HG02840 (cell line): Measurements from ENCODE around the gene TARBP2.

Experiments
- ATAC-seq: cut with Tn5 transposase; IDR thresholded peaks from one replicate; pipeline ENCODE4 v1.9.1; 2021; ENCODE audit warnings: mild to moderate bottlenecking, moderate library complexity, moderate number of reproducible peaks; ENCODE audit not compliant: unreplicated experiment, low FRiP score

Gene TARBP2

GRCh38 chr12:53492830-53493609, 8.1 kb upstream of the TARBP2 start:
- ATAC-seq = peak; percentile 84

- ATAC-seq = no peak
These were observed 7.3 kb upstream of the TARBP2 start for GRCh38 chr12:53493610-53494391.

- ATAC-seq = no peak
These were observed 5.0 kb upstream of the TARBP2 start for GRCh38 chr12:53495903-53496751.

- ATAC-seq = no peak
These were observed 4.4 kb upstream of the TARBP2 start for GRCh38 chr12:53496752-53497032.

GRCh38 chr12:53497461-53497860, 3.6 kb upstream of the TARBP2 start:
- no peak for ATAC-seq

GRCh38 chr12:53498235-53498630, 2.9 kb upstream of the TARBP2 start:
- ATAC-seq = no peak

GRCh38 chr12:53499266-53500141, 1.6 kb upstream of the TARBP2 start, which contains the start of gene MAP3K12:
Gene MAP3K12 (minus strand): TSS chr12:53499458. CDS start chr12:53487391, 12,067 bp downstream.
- no peak for ATAC-seq

- no peak for ATAC-seq
These were observed 824 bp upstream of the TARBP2 start for GRCh38 chr12:53500142-53500775.

GRCh38 chr12:53501615-53502181, 615 bp downstream of the TARBP2 start:
- ATAC-seq = no peak

GRCh38 chr12:53502331-53502730, 1.2 kb downstream of the TARBP2 start:
- no peak for ATAC-seq

- no peak for ATAC-seq
These were observed 2.1 kb downstream of the TARBP2 start for GRCh38 chr12:53502983-53503728.

GRCh38 chr12:53504004-53504920, 3.2 kb downstream of the TARBP2 start:
- ATAC-seq = no peak

- ATAC-seq = no peak
These were observed 4.0 kb downstream of the TARBP2 start for GRCh38 chr12:53505086-53505485.

- no peak for ATAC-seq
These were observed 4.7 kb downstream of the TARBP2 start for GRCh38 chr12:53505555-53506449.

- ATAC-seq = no peak
These were observed 5.3 kb downstream of the TARBP2 start for GRCh38 chr12:53506450-53506785.

- no peak for ATAC-seq
These were observed 6.0 kb downstream of the TARBP2 start, which contains the start of gene NPFF for GRCh38 chr12:53506881-53507602. Gene NPFF (minus strand): TSS chr12:53507484. CDS start chr12:53507474, 10 bp downstream.
